ENCODE data around the gene PGA4. TPM values are rescaled to one million over a fixed set of nuclear protein-coding genes. Genes with fewer than 3 reads are reported as not detected.

The PGA4 gene
- total RNA-seq, 2 experiments from 2014 or later: not detected

GRCh38 chr11:61194169-61194671, 27.9 kb upstream of the PGA4 start:
- ChIA-PET CTCF (no interaction called here), POLR2A (no interaction called here)
- peaks cover 8% of the 10 kb centered on the region for H3K27me3 Mint-ChIP-seq
- H3K27ac Mint-ChIP-seq: no peak overlapping the region
- H3K9me3 Mint-ChIP-seq: no peaks in the 10 kb centered on the region
- Histone ChIP-seq H3K4me3 (ENCODE audit: low read length) (no peak overlapping the region), H3K4me1 (ENCODE audit: insufficient read depth, low read length) (no peaks in the 10 kb centered on the region), H3K27ac (ENCODE audit: low read depth in 1 of 2, low read length in 2 of 2) (no peak overlapping the region), H3K9me3 (ENCODE audit: control insufficient read depth in 1 of 2, insufficient read depth in 1 of 2, low read length in 2 of 2) (peaks cover 0 to 4% of the 10 kb centered on the region in 2 experiments), H3K36me3 (ENCODE audit: insufficient read depth, low read length) (no peaks in the 10 kb centered on the region), H3K27me3 (ENCODE audit: control insufficient read depth in 1 of 2, insufficient read depth in 2 of 2, low read length in 2 of 2) (no peaks in the 10 kb centered on the region)
- no peak for TF ChIP-seq CTCF (IDR thresholded peaks at IDR 0.05)
- no peaks in the 10 kb centered on the region for H3K4me1 Mint-ChIP-seq (ENCODE audit: low read depth)
- DNase-seq (no peak), ATAC-seq (ENCODE audit: poor library complexity) (no peak)
- H3K36me3 Mint-ChIP-seq (ENCODE audit: low read depth): no peaks in the 10 kb centered on the region
- intact Hi-C loops (cut with DNase I, micrococcal nuclease): no loop called here
- H3K4me3 Mint-ChIP-seq: no peak overlapping the region

- intact Hi-C loops (cut with DNase I, micrococcal nuclease): no loop called here
- no peak overlapping the region for H3K4me3 Mint-ChIP-seq
- no peak for TF ChIP-seq CTCF (IDR thresholded peaks at IDR 0.05)
- no peaks in the 10 kb centered on the region for H3K36me3 ChIP-seq (ENCODE audit: insufficient read depth, low read length)
- no peaks in the 10 kb centered on the region for H3K4me1 Mint-ChIP-seq (ENCODE audit: low read depth)
- CTCF ChIA-PET: no interaction called here
- peaks cover 0 to 4% of the 10 kb centered on the region in 2 experiments for H3K9me3 ChIP-seq (ENCODE audit: control insufficient read depth in 1 of 2, insufficient read depth in 1 of 2, low read length in 2 of 2)
- H3K36me3 Mint-ChIP-seq (ENCODE audit: low read depth): no peaks in the 10 kb centered on the region
- H3K27me3 Mint-ChIP-seq: peaks cover 8% of the 10 kb centered on the region
- POLR2A ChIA-PET: no interaction called here
- no peak overlapping the region for H3K27ac Mint-ChIP-seq
- no peaks in the 10 kb centered on the region for H3K9me3 Mint-ChIP-seq
- H3K4me3 ChIP-seq (ENCODE audit: low read length): no peak overlapping the region
- DNase-seq: no peak
- ATAC-seq (ENCODE audit: poor library complexity): no peak
- no peak overlapping the region for H3K27ac ChIP-seq (ENCODE audit: low read depth in 1 of 2, low read length in 2 of 2)
- H3K4me1 ChIP-seq (ENCODE audit: insufficient read depth, low read length): no peaks in the 10 kb centered on the region
- H3K27me3 ChIP-seq (ENCODE audit: control insufficient read depth in 1 of 2, insufficient read depth in 2 of 2, low read length in 2 of 2): no peaks in the 10 kb centered on the region
Measured at GRCh38 chr11:61194981-61195695, 27.0 kb upstream of the PGA4 start.

- Histone ChIP-seq H3K36me3 (ENCODE audit: insufficient read depth, low read length) (no peaks in the 10 kb centered on the region), H3K4me1 (ENCODE audit: insufficient read depth, low read length) (no peaks in the 10 kb centered on the region), H3K4me3 (ENCODE audit: low read length) (no peak overlapping the region), H3K9me3 (ENCODE audit: control insufficient read depth in 1 of 2, insufficient read depth in 1 of 2, low read length in 2 of 2) (peaks cover 0 to 4% of the 10 kb centered on the region in 2 experiments), H3K27ac (ENCODE audit: low read depth in 1 of 2, low read length in 2 of 2) (no peak overlapping the region), H3K27me3 (ENCODE audit: control insufficient read depth in 1 of 2, insufficient read depth in 2 of 2, low read length in 2 of 2) (no peaks in the 10 kb centered on the region)
- intact Hi-C loops (cut with DNase I, micrococcal nuclease): no loop called here
- ATAC-seq (ENCODE audit: poor library complexity) (no peak), DNase-seq (no peak)
- Mint-ChIP-seq H3K4me3 (no peak overlapping the region), H3K27me3 (peaks cover 8% of the 10 kb centered on the region), H3K4me1 (ENCODE audit: low read depth) (no peaks in the 10 kb centered on the region), H3K27ac (no peak overlapping the region), H3K36me3 (ENCODE audit: low read depth) (no peaks in the 10 kb centered on the region), H3K9me3 (no peaks in the 10 kb centered on the region)
- CTCF ChIA-PET: no interaction called here
- POLR2A ChIA-PET: no interaction called here
- no peak for TF ChIP-seq CTCF (IDR thresholded peaks at IDR 0.05)
Measured at GRCh38 chr11:61195719-61196118, 26.4 kb upstream of the PGA4 start.

All from CD4-positive, alpha-beta T cell (primary cell).